ENCODE results near the gene LRRTM1.

DNA sequence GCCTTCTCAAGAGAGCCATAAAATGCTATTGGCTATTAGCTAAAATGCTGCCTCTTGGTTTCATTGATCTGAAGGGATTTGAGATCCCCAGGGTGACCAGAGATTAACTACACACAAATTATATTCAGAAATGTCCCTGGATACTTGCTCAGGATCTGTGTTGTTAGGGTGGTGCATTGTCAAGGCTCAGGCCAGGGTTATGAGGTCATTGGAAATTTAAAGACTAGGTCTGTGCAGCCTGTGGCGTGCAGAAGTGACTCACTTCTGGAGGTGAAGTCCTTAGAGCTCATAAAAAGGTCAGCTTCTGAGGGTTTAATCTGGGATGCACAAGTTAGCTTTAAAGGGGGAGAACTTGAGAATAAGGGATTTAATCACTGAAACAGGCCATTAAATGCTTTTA, 23.5 kb downstream of the LRRTM1 start:
- TF ChIP-seq, protein P1, sequence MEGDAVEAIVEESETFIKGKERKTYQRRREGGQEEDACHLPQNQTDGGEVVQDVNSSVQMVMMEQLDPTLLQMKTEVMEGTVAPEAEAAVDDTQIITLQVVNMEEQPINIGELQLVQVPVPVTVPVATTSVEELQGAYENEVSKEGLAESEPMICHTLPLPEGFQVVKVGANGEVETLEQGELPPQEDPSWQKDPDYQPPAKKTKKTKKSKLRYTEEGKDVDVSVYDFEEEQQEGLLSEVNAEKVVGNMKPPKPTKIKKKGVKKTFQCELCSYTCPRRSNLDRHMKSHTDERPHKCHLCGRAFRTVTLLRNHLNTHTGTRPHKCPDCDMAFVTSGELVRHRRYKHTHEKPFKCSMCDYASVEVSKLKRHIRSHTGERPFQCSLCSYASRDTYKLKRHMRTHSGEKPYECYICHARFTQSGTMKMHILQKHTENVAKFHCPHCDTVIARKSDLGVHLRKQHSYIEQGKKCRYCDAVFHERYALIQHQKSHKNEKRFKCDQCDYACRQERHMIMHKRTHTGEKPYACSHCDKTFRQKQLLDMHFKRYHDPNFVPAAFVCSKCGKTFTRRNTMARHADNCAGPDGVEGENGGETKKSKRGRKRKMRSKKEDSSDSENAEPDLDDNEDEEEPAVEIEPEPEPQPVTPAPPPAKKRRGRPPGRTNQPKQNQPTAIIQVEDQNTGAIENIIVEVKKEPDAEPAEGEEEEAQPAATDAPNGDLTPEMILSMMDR (tag by site-specific recombination; IDR thresholded peaks at IDR 0.05), result no peak
- no peak for TF ChIP-seq MZF1 (tag by site-specific recombination; IDR thresholded peaks at IDR 0.05; ENCODE audit: borderline replicate concordance)
- TF ChIP-seq ZNF747 (tag by site-specific recombination; IDR thresholded peaks at IDR 0.05), result no peak
- no peak for TF ChIP-seq ZNF202 (tag by site-specific recombination; IDR thresholded peaks at IDR 0.05; ENCODE audit: borderline replicate concordance)
- TF ChIP-seq, protein P2, sequence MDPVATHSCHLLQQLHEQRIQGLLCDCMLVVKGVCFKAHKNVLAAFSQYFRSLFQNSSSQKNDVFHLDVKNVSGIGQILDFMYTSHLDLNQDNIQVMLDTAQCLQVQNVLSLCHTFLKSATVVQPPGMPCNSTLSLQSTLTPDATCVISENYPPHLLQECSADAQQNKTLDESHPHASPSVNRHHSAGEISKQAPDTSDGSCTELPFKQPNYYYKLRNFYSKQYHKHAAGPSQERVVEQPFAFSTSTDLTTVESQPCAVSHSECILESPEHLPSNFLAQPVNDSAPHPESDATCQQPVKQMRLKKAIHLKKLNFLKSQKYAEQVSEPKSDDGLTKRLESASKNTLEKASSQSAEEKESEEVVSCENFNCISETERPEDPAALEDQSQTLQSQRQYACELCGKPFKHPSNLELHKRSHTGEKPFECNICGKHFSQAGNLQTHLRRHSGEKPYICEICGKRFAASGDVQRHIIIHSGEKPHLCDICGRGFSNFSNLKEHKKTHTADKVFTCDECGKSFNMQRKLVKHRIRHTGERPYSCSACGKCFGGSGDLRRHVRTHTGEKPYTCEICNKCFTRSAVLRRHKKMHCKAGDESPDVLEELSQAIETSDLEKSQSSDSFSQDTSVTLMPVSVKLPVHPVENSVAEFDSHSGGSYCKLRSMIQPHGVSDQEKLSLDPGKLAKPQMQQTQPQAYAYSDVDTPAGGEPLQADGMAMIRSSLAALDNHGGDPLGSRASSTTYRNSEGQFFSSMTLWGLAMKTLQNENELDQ (tag by site-specific recombination; IDR thresholded peaks at IDR 0.05; ENCODE audit: low read depth), result no peak
- TF ChIP-seq ZSCAN16 (tag by site-specific recombination; IDR thresholded peaks at IDR 0.05), result no peak
- TF ChIP-seq, protein P3, sequence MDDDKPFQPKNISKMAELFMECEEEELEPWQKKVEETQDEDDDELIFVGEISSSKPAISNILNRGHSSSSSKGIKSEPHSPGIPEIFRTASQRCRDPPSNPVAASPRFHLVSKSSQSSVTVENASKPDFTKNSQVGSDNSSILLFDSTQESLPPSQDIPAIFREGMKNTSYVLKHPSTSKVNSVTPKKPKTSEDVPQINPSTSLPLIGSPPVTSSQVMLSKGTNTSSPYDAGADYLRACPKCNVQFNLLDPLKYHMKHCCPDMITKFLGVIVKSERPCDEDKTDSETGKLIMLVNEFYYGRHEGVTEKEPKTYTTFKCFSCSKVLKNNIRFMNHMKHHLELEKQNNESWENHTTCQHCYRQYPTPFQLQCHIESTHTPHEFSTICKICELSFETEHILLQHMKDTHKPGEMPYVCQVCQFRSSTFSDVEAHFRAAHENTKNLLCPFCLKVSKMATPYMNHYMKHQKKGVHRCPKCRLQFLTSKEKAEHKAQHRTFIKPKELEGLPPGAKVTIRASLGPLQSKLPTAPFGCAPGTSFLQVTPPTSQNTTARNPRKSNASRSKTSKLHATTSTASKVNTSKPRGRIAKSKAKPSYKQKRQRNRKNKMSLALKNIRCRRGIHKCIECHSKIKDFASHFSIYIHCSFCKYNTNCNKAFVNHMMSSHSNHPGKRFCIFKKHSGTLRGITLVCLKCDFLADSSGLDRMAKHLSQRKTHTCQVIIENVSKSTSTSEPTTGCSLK (tag by site-specific recombination; IDR thresholded peaks at IDR 0.05), result no peak
- TF ChIP-seq SP2 (tag by site-specific recombination; IDR thresholded peaks at IDR 0.05), result no peak
- TF ChIP-seq ZNF24 (tag by site-specific recombination; IDR thresholded peaks at IDR 0.05), result no peak
- TF ChIP-seq TRIM28 (IDR thresholded peaks at IDR 0.05; ENCODE audit: borderline replicate concordance, low read length), result no peak
